ENCODE results near the gene TRAPPC13.

GRCh38 chr5:65674749-65675148, 49.9 kb downstream of the TRAPPC13 start:
- no peak for TF ChIP-seq POLR2A (IDR thresholded peaks at IDR 0.05; ENCODE audit: low read depth, low read length)
- TF ChIP-seq POLR2AphosphoS5 (IDR thresholded peaks at IDR 0.05; ENCODE audit: low read depth, low read length): no peak
